Stimulated activated naive CD8-positive, alpha-beta T cell treated with anti-CD3 and anti-CD28 coated beads, Interleukin-15, amount 100 ng/mL, for 72 hours (primary cell): ENCODE results near the gene MAPKAPK2.
"Not testable (repeated sequence)": the region's sequence is repeated elsewhere in the genome, so short reads cannot be mapped to it uniquely, and the experiment has no call there.

ENCODE experiments used
- ATAC-seq: fragments of 150-1000 bp; cut with Tn5 transposase; 2 replicates; pipeline ENCODE4 v1.10.0; 2021; ENCODE audit warnings: mild to moderate bottlenecking, moderate library complexity
- DNase-seq, 2 donors: peaks; one replicate each; pipeline ENCODE4 v3.0.0; 2021 to 2022
- H3K27ac Mint-ChIP-seq, 2 donors: one replicate each; pipeline ENCODE4 v1.8.0; 2022; ENCODE audit warnings: mild to moderate bottlenecking in 2 of 2, mixed read lengths in 2 of 2, moderate library complexity in 2 of 2
- H3K27me3 Mint-ChIP-seq: one replicate; pipeline ENCODE4 v1.8.0; 2022; ENCODE audit warnings: mixed read lengths
- H3K4me1 Mint-ChIP-seq: one replicate; pipeline ENCODE4 v1.8.0; 2022; ENCODE audit warnings: mild to moderate bottlenecking, mixed read lengths
- H3K4me3 Mint-ChIP-seq, 2 donors: one replicate each; pipeline ENCODE4 v1.8.0; 2022; ENCODE audit warnings: mild to moderate bottlenecking in 2 of 2, mixed read lengths in 2 of 2, moderate library complexity in 1 of 2
- H3K9me3 Mint-ChIP-seq, 2 donors: one replicate each; pipeline ENCODE4 v1.8.0; 2022; ENCODE audit warnings: mixed read lengths in 2 of 2

The MAPKAPK2 gene

GRCh38 chr1:206770531-206771337 is 86.0 kb downstream of the MAPKAPK2 start, which contains the start of gene IL19:
IL19 (plus strand) TSS chr1:206770773; CDS start chr1:206836663, 65,890 bp downstream.
- no peak within 1 kb of the TSS for H3K27ac Mint-ChIP-seq
- H3K27me3 Mint-ChIP-seq: peaks cover 45% of the 10 kb centered on the region
- H3K4me3 Mint-ChIP-seq: peak within 1 kb of the TSS; percentile 40 to 54
- no peaks in the 10 kb centered on the region for H3K9me3 Mint-ChIP-seq
- H3K4me1 Mint-ChIP-seq: peaks cover 87% of the 10 kb centered on the region
- DNase-seq (no peak), ATAC-seq (no peak)

DNA sequence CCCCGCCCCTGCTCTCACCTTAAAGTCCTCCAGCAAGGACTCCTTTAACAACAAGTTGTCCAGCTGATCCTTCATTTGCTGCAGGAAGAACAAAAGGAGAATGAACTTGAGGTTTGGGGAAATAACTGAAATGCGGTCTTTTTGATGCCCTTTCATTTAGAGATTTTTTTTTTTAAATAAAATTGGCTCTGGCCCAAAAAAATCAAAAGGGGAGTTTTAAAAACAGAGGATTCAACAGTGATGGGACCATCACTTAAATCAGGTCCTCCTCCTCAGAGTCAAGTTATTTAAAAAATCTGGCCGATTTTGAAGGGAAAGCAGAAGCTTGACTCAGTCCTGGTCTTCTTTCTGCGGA is 86.6 kb downstream of the MAPKAPK2 start:
- Mint-ChIP-seq H3K4me3 (peak overlapping the region; percentile 18 to 36), H3K27ac (no peak overlapping the region), H3K9me3 (no peaks in the 10 kb centered on the region), H3K4me1 (peaks cover 81% of the 10 kb centered on the region), H3K27me3 (peaks cover 45% of the 10 kb centered on the region)
- no peak for ATAC-seq
- DNase-seq: no peak

DNA sequence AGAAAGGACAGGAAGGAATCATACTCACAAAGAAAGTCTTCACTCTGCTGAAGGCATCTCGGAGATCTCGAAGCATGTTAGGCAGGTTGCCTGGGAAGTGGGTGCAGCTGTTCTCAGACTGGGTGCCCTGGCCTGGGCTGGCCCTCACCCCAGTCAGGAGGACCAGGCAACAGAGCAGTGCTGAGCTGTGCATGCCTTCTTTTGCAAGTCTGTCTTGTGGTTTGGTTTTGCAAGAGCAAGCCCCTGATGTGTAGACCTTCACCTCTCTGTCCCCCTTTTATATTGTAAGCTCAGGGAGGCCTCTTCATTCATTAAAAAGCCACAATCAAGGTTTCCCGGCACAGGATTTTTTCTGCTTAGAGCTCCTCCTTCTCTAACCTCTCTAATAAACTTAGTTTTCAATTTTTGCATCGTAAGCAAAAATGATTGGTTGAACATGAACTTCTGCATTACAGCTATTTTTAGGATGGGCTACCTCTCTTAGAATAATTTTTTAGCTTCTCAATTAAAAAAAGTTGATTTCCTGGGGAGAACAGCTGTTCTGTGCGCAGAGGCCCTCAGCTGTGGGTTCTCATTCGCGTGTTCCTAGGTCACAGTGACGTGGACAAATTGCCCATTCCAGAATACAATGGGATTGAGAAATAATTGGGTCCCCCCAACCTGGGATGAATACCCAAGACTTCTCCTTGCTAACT is 87.7 kb downstream of the MAPKAPK2 start, which contains the start of gene IL10:
IL10 (minus strand) TSS at position 252 of the 695 bp plus-strand sequence; CDS start at position 193, 59 bp downstream.
- ATAC-seq (no peak), DNase-seq (no peak)
- Mint-ChIP-seq H3K9me3 (no peaks in the 10 kb centered on the region), H3K4me1 (peaks cover 70% of the 10 kb centered on the region), H3K27ac (no peak within 1 kb of the TSS), H3K27me3 (peaks cover 45% of the 10 kb centered on the region), H3K4me3 (no peak within 1 kb of the TSS)

GRCh38 chr1:206774093-206774492 is 89.4 kb downstream of the MAPKAPK2 start:
- H3K4me3 Mint-ChIP-seq: no peak overlapping the region
- H3K27me3 Mint-ChIP-seq: peaks cover 45% of the 10 kb centered on the region
- ATAC-seq (no peak), DNase-seq (no peak)
- no peak overlapping the region for H3K27ac Mint-ChIP-seq
- peaks cover 56% of the 10 kb centered on the region for H3K4me1 Mint-ChIP-seq
- H3K9me3 Mint-ChIP-seq: no peaks in the 10 kb centered on the region

DNA sequence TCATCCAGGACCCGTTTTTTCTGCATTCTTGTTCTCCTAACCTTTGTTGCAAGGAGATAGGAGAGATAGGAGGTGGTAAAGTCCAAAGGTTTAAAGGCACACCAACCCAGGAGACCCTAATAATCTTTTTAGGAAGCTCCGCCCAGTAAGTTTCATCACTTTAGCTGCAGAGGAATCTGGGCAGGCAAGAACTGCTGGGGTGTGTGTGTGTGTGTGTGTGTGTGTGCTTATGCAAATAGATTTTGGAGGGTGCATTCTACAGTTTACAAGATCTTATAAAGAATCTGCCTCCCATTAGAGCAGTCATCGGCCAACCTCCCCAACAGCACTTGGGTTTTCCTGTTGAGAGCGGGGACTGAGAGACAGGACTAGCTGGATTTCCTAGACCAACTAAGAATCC is 91.5 kb downstream of the MAPKAPK2 start:
- ATAC-seq (no peak), DNase-seq (no peak)
- H3K4me3 Mint-ChIP-seq: no peak overlapping the region
- peaks cover 35% of the 10 kb centered on the region for H3K27me3 Mint-ChIP-seq
- no peak overlapping the region for H3K27ac Mint-ChIP-seq
- peaks cover 34% of the 10 kb centered on the region for H3K4me1 Mint-ChIP-seq
- no peaks in the 10 kb centered on the region for H3K9me3 Mint-ChIP-seq

DNA sequence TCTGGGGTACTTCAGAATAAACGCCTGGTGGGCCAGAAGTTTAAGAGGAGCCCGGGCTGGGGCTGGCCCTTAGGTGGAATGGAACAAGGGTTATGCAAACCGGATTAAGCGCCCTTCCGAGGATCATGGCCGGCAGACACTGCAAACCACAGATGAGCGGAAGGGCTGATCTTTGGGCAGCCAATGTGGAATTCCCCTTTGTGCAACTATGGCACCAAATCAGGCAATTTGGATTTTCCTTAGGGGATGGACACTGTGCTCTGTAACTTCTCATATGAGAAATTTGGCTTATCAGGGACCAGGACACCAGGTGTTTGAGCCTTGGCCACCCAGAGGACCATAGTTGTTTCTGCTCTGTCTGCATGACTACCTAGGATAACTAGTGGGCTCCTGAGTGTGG is 93.3 kb downstream of the MAPKAPK2 start:
- ATAC-seq: no peak
- no peak for DNase-seq
- no peak overlapping the region for H3K4me3 Mint-ChIP-seq
- peaks cover 27% of the 10 kb centered on the region for H3K4me1 Mint-ChIP-seq
- H3K27ac Mint-ChIP-seq: no peak overlapping the region
- peaks cover 17% of the 10 kb centered on the region for H3K27me3 Mint-ChIP-seq
- no peaks in the 10 kb centered on the region for H3K9me3 Mint-ChIP-seq

DNA sequence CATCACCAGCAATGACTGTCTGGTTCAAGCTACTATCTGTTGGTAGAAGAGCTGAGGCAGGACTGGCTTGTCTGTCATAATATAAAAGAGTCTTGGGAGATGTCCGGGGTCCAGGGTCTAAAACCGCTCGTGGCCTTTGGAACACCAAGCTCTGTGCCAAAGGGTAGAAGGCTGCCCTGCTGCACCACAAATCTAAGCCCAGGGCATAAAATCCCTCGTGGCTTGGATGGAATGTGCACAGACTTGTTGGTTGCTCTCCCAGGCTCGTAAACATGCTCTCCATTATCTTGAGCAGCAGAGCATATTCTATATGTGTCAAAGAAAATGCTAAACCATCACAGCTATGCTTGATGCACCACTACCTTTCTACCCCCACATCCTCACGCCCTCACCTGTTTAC is 94.2 kb downstream of the MAPKAPK2 start:
- not testable (repeated sequence) for ATAC-seq, H3K4me3 Mint-ChIP-seq, H3K9me3 Mint-ChIP-seq, DNase-seq, H3K27me3 Mint-ChIP-seq, H3K27ac Mint-ChIP-seq
- H3K4me1 Mint-ChIP-seq: peaks cover 25% of the 10 kb centered on the region

GRCh38 chr1:206779638-206780037 is 94.9 kb downstream of the MAPKAPK2 start:
- Mint-ChIP-seq H3K9me3 (no peaks in the 10 kb centered on the region), H3K27ac (no peak overlapping the region), H3K4me3 (no peak overlapping the region), H3K27me3 (peaks cover 1% of the 10 kb centered on the region), H3K4me1 (peaks cover 25% of the 10 kb centered on the region)
- ATAC-seq: no peak
- DNase-seq: no peak

DNA sequence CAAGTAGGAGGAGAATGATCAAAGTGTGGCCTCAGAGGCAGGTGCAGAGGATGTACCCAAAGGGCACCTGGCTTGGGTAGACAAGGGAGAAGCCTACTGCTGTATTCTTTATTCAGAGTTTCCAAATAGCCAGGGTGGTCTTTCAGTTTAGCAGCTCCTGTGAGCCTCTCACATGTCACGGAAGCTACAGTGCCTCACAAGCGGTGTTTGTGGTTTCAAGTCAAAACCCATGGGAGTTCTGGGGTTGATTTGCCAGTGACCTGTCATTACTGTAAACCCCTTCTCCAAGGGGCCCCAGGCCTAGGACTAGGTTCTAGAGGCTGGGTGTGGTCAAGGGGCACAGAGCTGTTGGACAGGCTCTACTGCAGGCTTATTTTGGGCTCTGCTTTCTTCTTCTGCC is 97.7 kb downstream of the MAPKAPK2 start:
- peaks cover 6% of the 10 kb centered on the region for H3K27me3 Mint-ChIP-seq
- ATAC-seq (peak; percentile 13), DNase-seq (peak; percentile 39 to 54)
- no peak overlapping the region for H3K27ac Mint-ChIP-seq
- peaks cover 53% of the 10 kb centered on the region for H3K4me1 Mint-ChIP-seq
- no peaks in the 10 kb centered on the region for H3K9me3 Mint-ChIP-seq
- peak overlapping the region; percentile 3 to 60 for H3K4me3 Mint-ChIP-seq

GRCh38 chr1:206783506-206783905 is 98.8 kb downstream of the MAPKAPK2 start:
- DNase-seq (no peak), ATAC-seq (no peak)
- Mint-ChIP-seq H3K27ac (no peak overlapping the region), H3K4me3 (no peak overlapping the region), H3K9me3 (no peaks in the 10 kb centered on the region), H3K27me3 (peaks cover 13% of the 10 kb centered on the region), H3K4me1 (peaks cover 62% of the 10 kb centered on the region)
